Measurements from ENCODE around the gene IGSF23. TPM values are rescaled to one million over a fixed set of nuclear protein-coding genes. Genes with fewer than 3 reads are reported as not detected.
A peak's percentile ranks its signal among the peaks of the same experiment; 100 is the strongest.

Gene IGSF23
- total RNA-seq, 1 experiment from 2014 or later: not detected

DNA sequence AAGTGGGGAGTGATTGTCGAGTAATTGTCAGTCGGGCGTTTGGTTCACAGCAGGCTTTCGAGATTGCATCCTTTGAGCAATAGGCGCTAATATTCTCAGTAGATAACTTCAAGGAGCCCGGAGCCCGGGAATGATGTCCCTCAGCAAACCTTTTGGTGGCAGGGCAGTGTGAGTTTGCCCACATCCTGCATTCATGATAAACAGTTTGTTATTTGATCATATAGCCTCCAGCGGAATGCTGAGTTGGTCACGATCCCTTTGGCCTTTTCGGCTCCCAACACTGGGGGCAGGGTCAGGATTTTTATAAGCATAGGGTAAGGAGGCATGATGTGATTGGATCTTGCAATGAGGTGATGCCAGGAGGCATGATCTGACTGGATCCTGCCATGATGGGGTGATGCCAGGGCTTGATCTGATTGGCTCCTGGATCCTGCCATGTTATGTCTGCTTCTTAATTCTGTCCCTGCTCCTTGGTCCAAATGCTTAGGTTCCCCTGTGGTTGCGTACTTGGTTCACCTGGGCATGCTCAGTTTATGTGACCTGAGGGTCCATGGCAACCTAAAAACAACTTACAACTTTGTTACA is 38.2 kb upstream of the IGSF23 start:
- no peaks in the 10 kb centered on the region for H3K36me3 Mint-ChIP-seq (ENCODE audit: insufficient read depth in 1 of 3, low read depth in 3 of 3)
- Histone ChIP-seq H3K9me3 (ENCODE audit: control insufficient read depth, low read depth, low read length) (no peaks in the 10 kb centered on the region), H4K8ac (replicated peaks; ENCODE audit: insufficient read length, low read depth, low read length) (no peak overlapping the region), H3K23me2 (ENCODE audit: insufficient read length, low read depth, low read length, poor library complexity, severe bottlenecking) (no peaks in the 10 kb centered on the region), H3K27ac (ENCODE audit: insufficient read length, low read depth, low read length) (no peak overlapping the region), H3K4ac (ENCODE audit: low read depth, low read length) (no peak overlapping the region), H3K4me2 (ENCODE audit: insufficient read depth, insufficient read length, low read length) (no peak overlapping the region), H2BK20ac (ENCODE audit: low read depth, low read length, poor library complexity, severe bottlenecking) (no peak overlapping the region), H3T11ph (ENCODE audit: low read length) (no peak overlapping the region), H2AFZ (ENCODE audit: low read length) (no peak overlapping the region), H3K9ac (ENCODE audit: extremely low read depth, insufficient read length, low read length) (no peak overlapping the region), H3K4me1 (ENCODE audit: insufficient read depth, low read length) (no peaks in the 10 kb centered on the region), H4K20me1 (ENCODE audit: control insufficient read depth, insufficient read depth, insufficient read length) (no peaks in the 10 kb centered on the region), H4K91ac (ENCODE audit: insufficient read length, low read depth, low read length) (no peak overlapping the region), H2AK5ac (ENCODE audit: insufficient read length, low read length) (no peak overlapping the region), H3K79me2 (ENCODE audit: insufficient read depth, low read length) (no peaks in the 10 kb centered on the region), H2BK120ac (ENCODE audit: low read depth, low read length, poor library complexity, severe bottlenecking) (no peak overlapping the region), H3K18ac (ENCODE audit: insufficient read length, low read depth, low read length) (no peak overlapping the region), H3K14ac (ENCODE audit: insufficient read depth, low read length) (no peak overlapping the region), H2BK5ac (ENCODE audit: insufficient read length, low read length) (no peak overlapping the region), H3K79me1 (ENCODE audit: insufficient read depth, low read depth, low read length, poor library complexity, severe bottlenecking) (no peaks in the 10 kb centered on the region), H2BK15ac (ENCODE audit: low read depth, low read length) (no peak overlapping the region), H3K23ac (ENCODE audit: insufficient read length, low read depth, low read length) (no peak overlapping the region), H2BK12ac (ENCODE audit: insufficient read length, low read depth, low read length) (no peak overlapping the region), H3K56ac (ENCODE audit: insufficient read length, low read depth, low read length) (no peak overlapping the region), H3K27me3 (ENCODE audit: insufficient read depth, low read length) (no peaks in the 10 kb centered on the region), H4K5ac (ENCODE audit: insufficient read length, low read depth, low read length) (no peak overlapping the region)
- TF ChIP-seq, protein P1, sequence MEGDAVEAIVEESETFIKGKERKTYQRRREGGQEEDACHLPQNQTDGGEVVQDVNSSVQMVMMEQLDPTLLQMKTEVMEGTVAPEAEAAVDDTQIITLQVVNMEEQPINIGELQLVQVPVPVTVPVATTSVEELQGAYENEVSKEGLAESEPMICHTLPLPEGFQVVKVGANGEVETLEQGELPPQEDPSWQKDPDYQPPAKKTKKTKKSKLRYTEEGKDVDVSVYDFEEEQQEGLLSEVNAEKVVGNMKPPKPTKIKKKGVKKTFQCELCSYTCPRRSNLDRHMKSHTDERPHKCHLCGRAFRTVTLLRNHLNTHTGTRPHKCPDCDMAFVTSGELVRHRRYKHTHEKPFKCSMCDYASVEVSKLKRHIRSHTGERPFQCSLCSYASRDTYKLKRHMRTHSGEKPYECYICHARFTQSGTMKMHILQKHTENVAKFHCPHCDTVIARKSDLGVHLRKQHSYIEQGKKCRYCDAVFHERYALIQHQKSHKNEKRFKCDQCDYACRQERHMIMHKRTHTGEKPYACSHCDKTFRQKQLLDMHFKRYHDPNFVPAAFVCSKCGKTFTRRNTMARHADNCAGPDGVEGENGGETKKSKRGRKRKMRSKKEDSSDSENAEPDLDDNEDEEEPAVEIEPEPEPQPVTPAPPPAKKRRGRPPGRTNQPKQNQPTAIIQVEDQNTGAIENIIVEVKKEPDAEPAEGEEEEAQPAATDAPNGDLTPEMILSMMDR (conservative IDR thresholded peaks at IDR 0.05): no peak
- H3K27me3 Mint-ChIP-seq (ENCODE audit: low read depth): peaks cover 4% of the 10 kb centered on the region; the same call in 1 of the 2 replicates
- peak overlapping the region in 1 of 3 experiments; percentile 44; a peak in 1 of 7 replicates for H3K27ac Mint-ChIP-seq
- no CpG with 5 or more reads among the region's 11 CpGs for WGBS (ENCODE audit: extremely low coverage, insufficient read length, low lambda C conversion rate)
- H3K4me1 Mint-ChIP-seq: peaks cover 0 to 13% of the 10 kb centered on the region in 2 experiments; a peak in 2 of 4 replicates
- no peak overlapping the region for H3K4me3 Mint-ChIP-seq
- H3K9me3 Mint-ChIP-seq: no peaks in the 10 kb centered on the region
- no peak for DNase-seq

All from H9 (cell line).